HG02884 (cell line): ENCODE measurements around the gene SIAE.

Experiments
- ATAC-seq: cut with Tn5 transposase; IDR thresholded peaks from one replicate; pipeline ENCODE4 v1.9.1; 2021; ENCODE audit warnings: mild to moderate bottlenecking, moderate library complexity; ENCODE audit not compliant: unreplicated experiment

Gene SIAE

GRCh38 chr11:124673333-124674167, at the start of gene SIAE, which contains the start of gene SPA17:
Gene SIAE, minus strand, starts transcription at chr11:124673739. Its CDS starts 31 bp downstream, at chr11:124673708.
Gene SPA17, plus strand, starts transcription at chr11:124673904. Its CDS starts 1,361 bp downstream, at chr11:124675265.
- peak; percentile 75 for ATAC-seq

- ATAC-seq = no peak
Measured at GRCh38 chr11:124722176-124722575, 48.6 kb upstream of the SIAE start.

- ATAC-seq = no peak
Measured at GRCh38 chr11:124719534-124719933, 46.0 kb upstream of the SIAE start.

- ATAC-seq = no peak
Measured at GRCh38 chr11:124718801-124719200, 45.3 kb upstream of the SIAE start.

GRCh38 chr11:124717786-124718651, 44.5 kb upstream of the SIAE start:
- no peak for ATAC-seq

- no peak for ATAC-seq
Measured at GRCh38 chr11:124717421-124717785, 43.9 kb upstream of the SIAE start.

GRCh38 chr11:124716591-124716990, 43.1 kb upstream of the SIAE start:
- no peak for ATAC-seq

- ATAC-seq = no peak
Measured at GRCh38 chr11:124712392-124712791, 38.9 kb upstream of the SIAE start.

- ATAC-seq = no peak
Measured at GRCh38 chr11:124707829-124708228, 34.3 kb upstream of the SIAE start.

- no peak for ATAC-seq
Measured at GRCh38 chr11:124700028-124700427, 26.5 kb upstream of the SIAE start.

GRCh38 chr11:124699547-124699946, 26.0 kb upstream of the SIAE start:
- no peak for ATAC-seq

- no peak for ATAC-seq
Measured at GRCh38 chr11:124693142-124693541, 19.6 kb upstream of the SIAE start.

GRCh38 chr11:124682443-124682842, 8.9 kb upstream of the SIAE start:
- no peak for ATAC-seq

- no peak for ATAC-seq
Measured at GRCh38 chr11:124681421-124681820, 7.9 kb upstream of the SIAE start.

GRCh38 chr11:124678416-124678815, 4.9 kb upstream of the SIAE start:
- ATAC-seq = no peak

- ATAC-seq = no peak
Measured at GRCh38 chr11:124676386-124676785, 2.8 kb upstream of the SIAE start.

- ATAC-seq = no peak
Measured at GRCh38 chr11:124674571-124674970, 1.0 kb upstream of the SIAE start.

- ATAC-seq = no peak
Measured at GRCh38 chr11:124674168-124674517, 604 bp upstream of the SIAE start.

GRCh38 chr11:124672536-124673215, 863 bp downstream of the SIAE start:
- no peak for ATAC-seq

- no peak for ATAC-seq
Measured at GRCh38 chr11:124670732-124671131, 2.8 kb downstream of the SIAE start.

- ATAC-seq = no peak
Measured at GRCh38 chr11:124669193-124669592, 4.3 kb downstream of the SIAE start.
